Measurements from ENCODE around the gene HOXC12. TPM values are rescaled to one million over a fixed set of nuclear protein-coding genes. Genes with fewer than 3 reads are reported as not detected.
A peak's percentile ranks its signal among the peaks of the same experiment; 100 is the strongest.

Gene HOXC12
- total RNA-seq, 4 donors from 2014 or later = not detected

GRCh38 chr12:53996240-53997203 lies 41.8 kb downstream of the HOXC12 start:
- Histone ChIP-seq H3K9me3 (peaks cover 0 to 5% (median 0%) of the 10 kb centered on the region in 4 donors), H3K27me3 (peaks cover 0 to 63% of the 10 kb centered on the region in 2 donors), H3K4me3 (peak overlapping the region; percentile 40 to 56 (median 51)), H3K4me1 (peaks cover 4 to 38% (median 18%) of the 10 kb centered on the region in 4 donors), H3K27ac (peak overlapping the region; percentile 64 to 83 (median 68)), H3K36me3 (no peaks in the 10 kb centered on the region)
- TF ChIP-seq CTCF (IDR thresholded peaks at IDR 0.05) = no peak
- TF ChIP-seq POLR2A (IDR thresholded peaks at IDR 0.05) = no peak
- DNase-seq = no peak

- H3K36me3 ChIP-seq = no peaks in the 10 kb centered on the region
- H3K27me3 ChIP-seq = peaks cover 0 to 69% of the 10 kb centered on the region in 2 donors
- peak overlapping the region in 3 of 4 donors; percentile 0 to 56 (median 20) for H3K4me3 ChIP-seq
- TF ChIP-seq CTCF (IDR thresholded peaks at IDR 0.05) = no peak
- TF ChIP-seq POLR2A (IDR thresholded peaks at IDR 0.05) = no peak
- H3K4me1 ChIP-seq = peaks cover 4 to 38% (median 18%) of the 10 kb centered on the region in 4 donors
- H3K9me3 ChIP-seq = peaks cover 0 to 5% (median 0%) of the 10 kb centered on the region in 4 donors
- no peak for DNase-seq
- H3K27ac ChIP-seq = peak overlapping the region; percentile 30 to 83 (median 66)
Observed at GRCh38 chr12:53997204-53998109, 42.8 kb downstream of the HOXC12 start.

GRCh38 chr12:53998110-53998899 lies 43.6 kb downstream of the HOXC12 start:
- peak overlapping the region in 1 of 4 donors; percentile 56 for H3K4me3 ChIP-seq
- DNase-seq = no peak
- peaks cover 4 to 38% (median 18%) of the 10 kb centered on the region in 4 donors for H3K4me1 ChIP-seq
- TF ChIP-seq CTCF (IDR thresholded peaks at IDR 0.05) (no peak), POLR2A (IDR thresholded peaks at IDR 0.05) (no peak)
- peaks cover 0 to 68% of the 10 kb centered on the region in 2 donors for H3K27me3 ChIP-seq
- H3K36me3 ChIP-seq = no peaks in the 10 kb centered on the region
- peak overlapping the region; percentile 30 to 83 (median 66) for H3K27ac ChIP-seq
- H3K9me3 ChIP-seq = peaks cover 0 to 5% (median 0%) of the 10 kb centered on the region in 4 donors

- peak overlapping the region; percentile 30 to 83 (median 74) for H3K27ac ChIP-seq
- TF ChIP-seq POLR2A (IDR thresholded peaks at IDR 0.05) = no peak
- no peaks in the 10 kb centered on the region for H3K36me3 ChIP-seq
- DNase-seq = no peak
- H3K4me1 ChIP-seq = peaks cover 4 to 38% (median 18%) of the 10 kb centered on the region in 4 donors
- peaks cover 0 to 3% (median 0%) of the 10 kb centered on the region in 4 donors for H3K9me3 ChIP-seq
- H3K4me3 ChIP-seq = peak overlapping the region in 2 of 4 donors; percentile 39 to 56
- peaks cover 0 to 63% of the 10 kb centered on the region in 2 donors for H3K27me3 ChIP-seq
Observed at GRCh38 chr12:53998900-53999236, 44.2 kb downstream of the HOXC12 start.

- H3K27me3 ChIP-seq = peaks cover 0 to 55% of the 10 kb centered on the region in 2 donors
- H3K4me1 ChIP-seq = peaks cover 4 to 30% (median 15%) of the 10 kb centered on the region in 4 donors
- peak overlapping the region; percentile 73 to 83 (median 75) for H3K27ac ChIP-seq
- no peaks in the 10 kb centered on the region for H3K9me3 ChIP-seq
- peak overlapping the region; percentile 38 to 56 (median 40) for H3K4me3 ChIP-seq
- DNase-seq = peak in 1 of 3 donors; percentile 68
- H3K36me3 ChIP-seq = no peaks in the 10 kb centered on the region
- TF ChIP-seq CTCF (IDR thresholded peaks at IDR 0.05) (no peak), POLR2A (IDR thresholded peaks at IDR 0.05) (no peak)
Observed at GRCh38 chr12:53999559-54000115, 44.9 kb downstream of the HOXC12 start.
